ENCODE results near the gene RUNX1. TPM values are rescaled to one million over a fixed set of nuclear protein-coding genes. Genes with fewer than 3 reads are reported as not detected.

Gene RUNX1
- total RNA-seq, 1 experiment from 2014 or later = 55.2 TPM

DNA sequence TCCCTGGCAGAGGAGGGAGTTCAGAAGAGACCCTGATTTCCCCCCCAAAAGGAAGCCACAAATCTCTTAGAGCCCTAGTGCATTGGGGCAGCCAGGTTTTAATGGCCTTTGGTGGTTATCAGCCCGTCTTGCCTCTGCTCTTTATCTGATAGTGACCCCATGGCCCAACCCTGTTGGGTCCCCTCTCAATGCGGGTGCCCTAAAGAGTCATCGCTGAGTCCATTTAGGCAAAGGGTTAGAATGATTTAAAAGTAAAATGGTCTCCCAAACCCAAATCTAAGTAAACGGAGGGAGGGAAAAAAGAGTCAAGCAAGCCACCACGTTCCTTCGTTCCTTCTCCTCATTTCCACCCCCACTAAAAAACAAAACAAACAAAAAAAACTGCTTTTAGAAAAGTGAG lies 164.0 kb downstream of the RUNX1 start:
- ChIA-PET POLR2A (ENCODE audit: unreplicated experiment) (interaction anchor here (0.9 kb wide), 1 partner anchor 39 kb away, joined by 10 read pairs; no protein-coding TSS in a partner anchor), CTCF (interaction anchor here (2.7 kb wide), 1 partner anchor 140 kb away, joined by 7 read pairs; no protein-coding TSS in a partner anchor)
- H3K4me2 ChIP-seq (ENCODE audit: low read length) = peak overlapping the region; percentile 92
- peaks cover 93% of the 10 kb centered on the region for H3K79me2 ChIP-seq (ENCODE audit: low read length)
- H3K27ac ChIP-seq (ENCODE audit: low read length) = peak overlapping the region; percentile 97
- no peaks in the 10 kb centered on the region for H3K9me2 ChIP-seq (replicated peaks; ENCODE audit: low read length)
- peaks cover 29% of the 10 kb centered on the region for H3F3A ChIP-seq (ENCODE audit: low read length, unreplicated experiment)
- intact Hi-C loops (cut with micrococcal nuclease) = loop anchor here (10.0 kb wide), 2 partner anchors 1050 to 1140 kb away; no protein-coding TSS in a partner anchor
- peak; percentile 24 for DNase-seq
- no peak for ATAC-seq
- H3K4me3 ChIP-seq (ENCODE audit: low read length) = peak overlapping the region; percentile 95
- H3K9ac ChIP-seq (ENCODE audit: low read length) = peak overlapping the region; percentile 87
- H3K27me3 ChIP-seq (ENCODE audit: low read length) = no peaks in the 10 kb centered on the region
- H3K4me1 ChIP-seq (ENCODE audit: insufficient read depth, low read length) = peaks cover 38% of the 10 kb centered on the region
- no peaks in the 10 kb centered on the region for H3K9me3 ChIP-seq (ENCODE audit: low read length)
- peaks cover 70% of the 10 kb centered on the region for H4K20me1 ChIP-seq (ENCODE audit: low read length)
- TF ChIP-seq, protein P1, sequence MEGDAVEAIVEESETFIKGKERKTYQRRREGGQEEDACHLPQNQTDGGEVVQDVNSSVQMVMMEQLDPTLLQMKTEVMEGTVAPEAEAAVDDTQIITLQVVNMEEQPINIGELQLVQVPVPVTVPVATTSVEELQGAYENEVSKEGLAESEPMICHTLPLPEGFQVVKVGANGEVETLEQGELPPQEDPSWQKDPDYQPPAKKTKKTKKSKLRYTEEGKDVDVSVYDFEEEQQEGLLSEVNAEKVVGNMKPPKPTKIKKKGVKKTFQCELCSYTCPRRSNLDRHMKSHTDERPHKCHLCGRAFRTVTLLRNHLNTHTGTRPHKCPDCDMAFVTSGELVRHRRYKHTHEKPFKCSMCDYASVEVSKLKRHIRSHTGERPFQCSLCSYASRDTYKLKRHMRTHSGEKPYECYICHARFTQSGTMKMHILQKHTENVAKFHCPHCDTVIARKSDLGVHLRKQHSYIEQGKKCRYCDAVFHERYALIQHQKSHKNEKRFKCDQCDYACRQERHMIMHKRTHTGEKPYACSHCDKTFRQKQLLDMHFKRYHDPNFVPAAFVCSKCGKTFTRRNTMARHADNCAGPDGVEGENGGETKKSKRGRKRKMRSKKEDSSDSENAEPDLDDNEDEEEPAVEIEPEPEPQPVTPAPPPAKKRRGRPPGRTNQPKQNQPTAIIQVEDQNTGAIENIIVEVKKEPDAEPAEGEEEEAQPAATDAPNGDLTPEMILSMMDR (conservative IDR thresholded peaks at IDR 0.05; ENCODE audit: low read depth, low read length) = no peak
- TF ChIP-seq EZH2 (IDR thresholded peaks at IDR 0.05; ENCODE audit: low read length, unreplicated experiment) (no peak), EZH2phosphoT487 (IDR thresholded peaks at IDR 0.05; ENCODE audit: borderline replicate concordance, low read length) (no peak)
- BruUV-seq (replicated peaks) = no TSS peak
- peaks cover 50% of the 10 kb centered on the region for H3K36me3 ChIP-seq (ENCODE audit: low read depth, low read length)
- no peak overlapping the region for H2AFZ ChIP-seq (ENCODE audit: low read length)

DNA sequence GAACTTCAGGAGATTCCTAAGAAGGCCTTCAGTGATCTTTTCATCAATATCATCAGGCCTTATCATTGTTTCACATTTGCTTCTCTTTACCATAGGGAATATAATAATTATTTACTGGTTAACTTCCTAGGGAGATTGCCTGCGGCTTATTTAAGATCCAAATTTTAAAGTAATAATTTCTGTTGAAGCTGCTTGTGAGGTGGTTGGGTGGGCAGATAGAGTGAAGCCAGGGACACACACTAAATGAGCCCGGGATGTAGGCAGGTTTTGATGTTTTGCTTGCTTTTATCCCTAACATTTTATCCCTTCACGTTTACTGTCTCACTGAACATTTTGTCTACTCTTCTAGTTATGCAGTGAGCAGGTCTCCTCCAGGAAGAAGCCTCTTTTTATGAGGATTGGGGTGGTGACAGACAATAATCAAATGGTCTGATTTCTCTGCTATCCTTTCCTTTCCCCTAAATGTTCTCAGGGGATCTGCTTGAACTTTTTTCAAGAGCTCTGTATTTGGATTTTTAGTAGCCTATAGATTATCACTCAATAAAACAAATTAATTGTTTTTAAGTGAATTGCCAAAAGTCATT lies 164.7 kb downstream of the RUNX1 start:
- ChIA-PET CTCF (interaction anchor here (2.7 kb wide), 1 partner anchor 139 kb away, joined by 7 read pairs; no protein-coding TSS in a partner anchor), POLR2A (ENCODE audit: unreplicated experiment) (no interaction called here)
- TF ChIP-seq EZH2phosphoT487 (IDR thresholded peaks at IDR 0.05; ENCODE audit: borderline replicate concordance, low read length) = no peak
- no peak for TF ChIP-seq EZH2 (IDR thresholded peaks at IDR 0.05; ENCODE audit: low read length, unreplicated experiment)
- TF ChIP-seq, protein P1 (conservative IDR thresholded peaks at IDR 0.05; ENCODE audit: low read depth, low read length) = no peak
- H3K4me3 ChIP-seq (ENCODE audit: low read length) = peak overlapping the region; percentile 95
- H3K9me2 ChIP-seq (replicated peaks; ENCODE audit: low read length) = no peaks in the 10 kb centered on the region
- H3K36me3 ChIP-seq (ENCODE audit: low read depth, low read length) = peaks cover 57% of the 10 kb centered on the region
- peaks cover 36% of the 10 kb centered on the region for H3F3A ChIP-seq (ENCODE audit: low read length, unreplicated experiment)
- H3K27me3 ChIP-seq (ENCODE audit: low read length) = no peaks in the 10 kb centered on the region
- peak overlapping the region; percentile 87 for H3K9ac ChIP-seq (ENCODE audit: low read length)
- peak overlapping the region; percentile 97 for H3K27ac ChIP-seq (ENCODE audit: low read length)
- H2AFZ ChIP-seq (ENCODE audit: low read length) = no peak overlapping the region
- DNase-seq = peak; percentile 38
- ATAC-seq = no peak
- peak overlapping the region; percentile 92 for H3K4me2 ChIP-seq (ENCODE audit: low read length)
- H4K20me1 ChIP-seq (ENCODE audit: low read length) = peaks cover 76% of the 10 kb centered on the region
- BruUV-seq (replicated peaks) = no TSS peak
- intact Hi-C loops (cut with micrococcal nuclease) = loop anchor here (10.0 kb wide), 2 partner anchors 1050 to 1140 kb away; no protein-coding TSS in a partner anchor
- no peaks in the 10 kb centered on the region for H3K9me3 ChIP-seq (ENCODE audit: low read length)
- H3K79me2 ChIP-seq (ENCODE audit: low read length) = peaks cover 95% of the 10 kb centered on the region
- peaks cover 44% of the 10 kb centered on the region for H3K4me1 ChIP-seq (ENCODE audit: insufficient read depth, low read length)
